GM20000 (cell line): Measurements from ENCODE around the gene PLEKHF1.

Source experiments
- DNase-seq: peaks from one replicate; pipeline ENCODE4 v3.0.0; 2012; ENCODE audit warnings: low spot score
- TF ChIP-seq, protein P1 (sequence below): IDR thresholded peaks from 2 replicates; pipeline ENCODE4 v1.5.1; 2012; ENCODE audit warnings: mild to moderate bottlenecking, control low read depth; ENCODE audit errors: extremely low read depth, missing control alignments

PLEKHF1 gene, protein sequence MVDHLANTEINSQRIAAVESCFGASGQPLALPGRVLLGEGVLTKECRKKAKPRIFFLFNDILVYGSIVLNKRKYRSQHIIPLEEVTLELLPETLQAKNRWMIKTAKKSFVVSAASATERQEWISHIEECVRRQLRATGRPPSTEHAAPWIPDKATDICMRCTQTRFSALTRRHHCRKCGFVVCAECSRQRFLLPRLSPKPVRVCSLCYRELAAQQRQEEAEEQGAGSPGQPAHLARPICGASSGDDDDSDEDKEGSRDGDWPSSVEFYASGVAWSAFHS

GRCh38 chr19:29665215-29665825 lies at the start of gene PLEKHF1:
PLEKHF1 (plus strand) TSS chr19:29665461; CDS start chr19:29673840, 8,379 bp downstream.
- DNase-seq: peak; percentile 98
- TF ChIP-seq, protein P1, sequence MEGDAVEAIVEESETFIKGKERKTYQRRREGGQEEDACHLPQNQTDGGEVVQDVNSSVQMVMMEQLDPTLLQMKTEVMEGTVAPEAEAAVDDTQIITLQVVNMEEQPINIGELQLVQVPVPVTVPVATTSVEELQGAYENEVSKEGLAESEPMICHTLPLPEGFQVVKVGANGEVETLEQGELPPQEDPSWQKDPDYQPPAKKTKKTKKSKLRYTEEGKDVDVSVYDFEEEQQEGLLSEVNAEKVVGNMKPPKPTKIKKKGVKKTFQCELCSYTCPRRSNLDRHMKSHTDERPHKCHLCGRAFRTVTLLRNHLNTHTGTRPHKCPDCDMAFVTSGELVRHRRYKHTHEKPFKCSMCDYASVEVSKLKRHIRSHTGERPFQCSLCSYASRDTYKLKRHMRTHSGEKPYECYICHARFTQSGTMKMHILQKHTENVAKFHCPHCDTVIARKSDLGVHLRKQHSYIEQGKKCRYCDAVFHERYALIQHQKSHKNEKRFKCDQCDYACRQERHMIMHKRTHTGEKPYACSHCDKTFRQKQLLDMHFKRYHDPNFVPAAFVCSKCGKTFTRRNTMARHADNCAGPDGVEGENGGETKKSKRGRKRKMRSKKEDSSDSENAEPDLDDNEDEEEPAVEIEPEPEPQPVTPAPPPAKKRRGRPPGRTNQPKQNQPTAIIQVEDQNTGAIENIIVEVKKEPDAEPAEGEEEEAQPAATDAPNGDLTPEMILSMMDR: peak; percentile 12

GRCh38 chr19:29615891-29616425 lies 49.3 kb upstream of the PLEKHF1 start:
- no peak for DNase-seq
- TF ChIP-seq, protein P1: no peak

DNA sequence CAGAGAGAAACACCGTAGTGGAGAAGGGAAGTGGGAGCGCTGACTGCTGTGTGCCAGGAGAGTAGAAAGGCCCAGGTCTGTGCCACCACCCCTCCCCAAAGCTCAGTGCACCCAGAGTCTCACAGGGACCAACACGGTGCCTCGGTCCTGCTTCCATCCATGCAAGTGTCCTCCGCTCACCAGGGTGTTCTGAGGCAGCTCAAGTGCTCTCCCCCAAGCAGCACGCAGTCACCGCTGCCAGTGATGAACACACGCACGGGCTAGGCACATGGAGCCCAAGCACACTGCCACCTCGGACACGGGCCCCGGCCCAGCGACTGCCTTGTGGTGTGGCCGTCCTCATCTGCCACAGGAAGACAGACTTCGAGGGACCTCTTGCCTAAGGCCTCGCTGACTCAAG lies 48.7 kb upstream of the PLEKHF1 start:
- TF ChIP-seq, protein P1: no peak
- no peak for DNase-seq

DNA sequence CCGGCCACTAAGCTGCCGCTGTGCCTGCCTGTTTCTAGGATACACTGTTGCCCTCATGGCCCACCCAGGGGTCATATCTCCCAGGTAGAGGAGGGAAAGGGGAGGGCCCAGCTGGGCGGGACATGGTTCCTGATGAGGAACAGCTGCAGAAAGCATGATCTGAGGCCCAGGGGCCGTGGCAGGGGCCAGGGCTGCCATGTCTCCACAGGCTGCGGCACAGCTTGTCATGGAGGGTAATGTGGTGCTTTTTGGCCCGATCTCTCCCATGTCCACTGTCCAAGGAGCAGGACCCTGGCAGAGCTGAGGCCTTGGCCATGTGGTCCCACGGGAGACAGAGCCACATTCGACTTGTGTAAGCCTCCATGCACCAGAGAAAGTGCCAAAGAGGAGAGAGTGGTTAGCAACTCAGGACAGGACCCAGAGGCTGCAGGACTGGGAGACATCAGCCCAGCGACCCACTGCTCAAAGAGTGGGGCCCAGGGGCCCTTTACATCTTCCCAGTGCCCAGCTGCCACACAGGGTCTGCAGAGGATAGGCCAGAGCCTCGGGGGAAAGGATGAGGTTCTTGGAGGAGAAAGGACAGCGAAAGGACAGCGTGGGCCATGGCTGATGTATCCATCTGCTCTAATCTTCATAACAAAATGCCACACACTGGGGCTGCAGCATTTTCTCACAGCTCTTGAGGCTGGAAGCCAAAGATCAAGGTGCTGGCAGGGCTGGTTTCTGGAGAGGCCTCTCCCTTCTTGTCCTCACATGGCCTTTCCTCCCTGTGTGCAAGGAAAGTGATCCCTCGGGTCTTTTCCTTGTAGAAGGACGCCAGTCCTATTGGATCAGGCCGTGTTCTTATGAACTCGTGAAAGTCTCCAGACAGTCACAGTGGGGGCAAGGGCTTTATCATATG lies 47.6 kb upstream of the PLEKHF1 start:
- DNase-seq: no peak
- TF ChIP-seq, protein P1: no peak

- no peak for DNase-seq
- TF ChIP-seq, protein P1: no peak
Observed at GRCh38 chr19:29618434-29618833, 46.8 kb upstream of the PLEKHF1 start.

- TF ChIP-seq, protein P1: no peak
- no peak for DNase-seq
Observed at GRCh38 chr19:29618871-29619270, 46.4 kb upstream of the PLEKHF1 start.
